ENCODE results near the gene LIN7B. TPM values are rescaled to one million over a fixed set of nuclear protein-coding genes. Genes with fewer than 3 reads are reported as not detected.

Gene LIN7B, protein sequence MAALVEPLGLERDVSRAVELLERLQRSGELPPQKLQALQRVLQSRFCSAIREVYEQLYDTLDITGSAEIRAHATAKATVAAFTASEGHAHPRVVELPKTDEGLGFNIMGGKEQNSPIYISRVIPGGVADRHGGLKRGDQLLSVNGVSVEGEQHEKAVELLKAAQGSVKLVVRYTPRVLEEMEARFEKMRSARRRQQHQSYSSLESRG
- total RNA-seq (2022; extraction: Qiagen RNA extraction): 3.8 to 8.2 TPM (median 6.6 TPM) in 5 replicates

DNA sequence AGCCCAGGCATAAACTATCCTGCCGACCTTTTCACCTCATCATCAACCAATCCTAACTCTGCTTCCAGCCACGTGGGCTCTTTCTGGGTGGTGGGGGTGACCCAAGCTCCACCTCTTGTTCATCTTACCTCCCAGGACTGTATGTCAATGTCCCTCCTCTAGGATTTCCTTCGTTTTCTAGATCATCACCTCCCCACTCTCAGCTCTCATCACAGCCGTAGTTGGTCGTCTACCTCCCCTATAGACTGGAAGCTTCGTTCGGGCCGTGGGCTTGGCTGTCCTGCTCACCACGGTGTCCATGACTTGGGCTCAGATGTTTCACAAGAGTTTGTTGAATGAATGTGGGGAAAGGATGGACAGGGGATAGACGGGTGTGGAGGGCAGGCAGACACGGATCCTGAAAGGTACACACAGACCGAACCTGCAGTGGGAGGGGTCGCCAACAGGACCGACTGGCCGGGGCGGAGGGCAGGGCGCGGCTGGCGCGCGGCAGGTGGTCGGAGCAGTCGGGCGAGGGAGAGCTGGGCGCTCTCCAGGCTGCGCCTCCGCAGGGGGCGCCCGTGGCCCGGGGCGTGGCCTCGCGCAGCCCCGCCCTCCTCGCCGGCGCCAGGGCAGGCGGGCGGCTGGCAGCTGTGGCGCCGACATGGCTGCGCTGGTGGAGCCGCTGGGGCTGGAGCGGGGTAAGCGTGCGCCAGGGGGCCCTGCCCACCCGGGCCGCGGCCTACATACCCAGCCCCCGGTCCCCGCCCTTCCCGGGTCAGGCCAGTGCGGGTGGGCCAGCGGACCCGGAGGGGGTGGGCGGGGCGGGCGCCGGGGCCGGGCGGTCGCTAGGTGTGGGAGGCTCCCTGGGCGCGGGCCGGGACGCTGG lies at the start of gene LIN7B:
Gene LIN7B (plus strand): TSS at position 609 of the 868 bp plus-strand sequence. CDS start 35 bp downstream, at position 644.

DNA sequence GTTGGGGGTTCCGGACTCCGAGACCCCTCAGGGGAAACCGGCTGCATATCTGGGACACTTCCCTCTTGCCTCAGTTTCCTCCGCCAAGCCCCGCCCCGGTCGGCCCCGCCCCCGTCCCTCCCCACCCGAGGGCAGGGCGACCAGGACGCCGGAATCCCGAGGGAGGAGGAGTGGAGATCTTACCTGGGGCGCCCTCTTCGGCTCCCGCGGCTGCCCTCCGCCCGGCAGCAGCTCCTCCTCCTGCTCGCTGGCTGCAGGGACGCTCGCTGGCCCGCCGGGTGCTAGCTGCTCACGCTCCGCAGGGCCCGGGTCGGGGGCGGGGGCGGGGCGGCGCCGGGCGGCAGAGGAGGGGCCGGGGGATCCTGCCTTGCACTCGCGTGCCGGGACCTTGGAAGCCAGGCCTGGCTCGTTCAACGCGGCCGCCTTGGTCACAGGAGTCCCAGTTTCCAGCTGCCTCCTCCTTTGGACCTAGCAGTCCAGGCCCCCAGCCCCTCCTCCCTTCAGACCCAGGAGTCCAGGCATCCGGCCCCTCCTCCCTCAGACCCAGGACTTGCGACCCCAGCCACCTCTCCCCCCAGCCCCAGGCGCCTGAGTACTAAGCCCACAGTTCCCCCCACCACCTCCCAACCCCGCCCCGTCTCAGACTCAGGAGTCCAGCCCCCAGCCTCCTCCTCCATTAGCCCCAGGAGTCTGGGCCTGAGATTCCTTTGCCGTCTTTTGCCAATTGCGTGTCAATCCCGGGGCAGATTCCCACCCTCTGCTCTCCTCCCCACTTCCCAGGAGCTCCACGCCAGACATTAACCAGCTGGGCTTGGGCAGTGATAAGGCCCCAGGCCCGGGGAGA lies 49.2 kb upstream of the LIN7B start, which contains the start of gene NTF4:
Gene NTF4 (minus strand): TSS at position 51 of the 844 bp plus-strand sequence. CDS start 2,821 bp downstream, outside the sequence.

DNA sequence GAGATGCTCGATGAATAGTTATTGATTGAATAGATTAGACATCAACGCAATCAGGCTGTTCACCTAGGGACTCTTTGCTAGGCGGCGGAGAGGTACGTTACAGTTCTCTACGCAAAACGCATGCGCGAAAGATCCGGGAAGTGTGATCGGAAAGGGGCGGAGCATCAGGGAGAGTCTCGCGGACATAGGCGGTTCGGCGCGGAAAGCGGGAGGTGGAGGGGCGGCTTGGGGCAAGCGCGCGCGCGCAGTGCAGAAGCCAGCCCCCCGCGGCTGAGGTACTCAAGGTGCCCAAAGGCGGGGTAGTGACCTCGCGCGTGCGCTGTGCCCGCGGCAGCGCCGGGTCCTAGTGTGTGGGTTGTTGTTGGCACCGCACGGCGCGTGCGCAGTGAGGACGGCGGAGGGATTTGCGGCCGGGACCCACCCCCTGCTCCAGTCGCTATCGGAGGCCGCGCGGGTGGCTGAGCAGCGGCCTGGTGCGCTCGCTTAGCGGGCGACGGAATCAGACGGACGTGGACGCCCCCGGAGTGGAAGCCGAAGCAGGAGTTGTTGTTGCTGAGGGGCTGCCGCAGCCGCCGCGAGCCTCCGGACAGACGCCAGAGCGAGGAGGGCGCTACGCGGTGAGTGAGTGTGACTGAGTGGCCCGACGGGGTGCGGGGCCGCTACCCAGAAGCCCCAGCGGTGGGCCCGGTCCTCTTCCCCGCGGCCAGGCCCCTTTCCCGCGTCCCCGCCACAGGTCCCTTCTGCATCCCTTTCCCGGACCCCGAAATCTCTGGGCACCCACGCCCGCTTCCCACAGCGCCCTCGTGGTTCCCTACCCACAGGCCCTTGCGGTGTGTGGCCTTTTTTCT lies 28.9 kb upstream of the LIN7B start, which contains the start of gene SNRNP70:
Gene SNRNP70 (plus strand): TSS at position 432 of the 848 bp plus-strand sequence. CDS start 964 bp downstream, outside the sequence.

DNA sequence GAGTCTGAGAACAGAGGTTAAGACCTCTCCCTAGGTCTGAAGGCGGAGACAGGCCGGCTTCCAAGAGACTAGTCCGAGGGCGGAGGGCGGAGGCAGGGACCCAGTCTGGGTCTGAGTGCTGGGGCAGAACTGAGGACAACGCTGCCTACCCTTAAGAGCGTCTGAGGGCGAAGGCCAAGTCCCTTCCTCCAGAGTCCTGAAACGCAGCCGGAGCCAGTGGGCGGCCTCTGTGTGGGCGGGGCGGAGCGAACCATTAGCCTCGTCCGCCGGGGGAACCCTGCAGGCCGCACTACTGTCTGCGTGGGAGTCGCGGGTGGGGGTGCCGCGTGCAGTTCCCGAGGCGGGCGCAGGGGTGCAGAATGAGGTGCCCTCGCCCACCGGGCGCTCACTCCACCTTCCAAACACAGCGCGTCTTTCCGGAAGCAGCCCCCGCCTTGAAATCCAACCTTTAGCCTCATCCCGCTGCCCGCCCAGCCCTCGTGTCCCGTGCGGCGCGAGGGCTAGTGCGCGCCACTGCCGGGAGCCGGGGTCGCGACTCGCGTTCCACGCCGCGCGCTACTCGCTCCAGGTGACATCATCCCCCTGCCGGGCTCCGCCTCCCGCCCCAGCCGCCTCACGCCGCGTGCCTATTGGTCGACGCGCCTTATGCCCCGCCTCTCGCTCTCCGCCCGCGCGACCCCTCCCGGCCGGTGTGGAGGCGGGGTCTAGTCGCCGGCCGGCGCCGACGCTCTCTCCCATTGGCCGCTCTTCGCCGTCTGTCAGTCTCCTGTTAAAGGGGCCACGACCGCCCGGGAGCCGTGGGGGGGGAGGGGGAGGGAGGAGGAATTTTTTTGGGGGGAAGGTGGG lies 4.6 kb downstream of the LIN7B start, which contains the start of gene C19orf73:
Gene C19orf73 (minus strand): TSS at position 579 of the 846 bp plus-strand sequence. CDS start 121 bp downstream, at position 458.

DNA sequence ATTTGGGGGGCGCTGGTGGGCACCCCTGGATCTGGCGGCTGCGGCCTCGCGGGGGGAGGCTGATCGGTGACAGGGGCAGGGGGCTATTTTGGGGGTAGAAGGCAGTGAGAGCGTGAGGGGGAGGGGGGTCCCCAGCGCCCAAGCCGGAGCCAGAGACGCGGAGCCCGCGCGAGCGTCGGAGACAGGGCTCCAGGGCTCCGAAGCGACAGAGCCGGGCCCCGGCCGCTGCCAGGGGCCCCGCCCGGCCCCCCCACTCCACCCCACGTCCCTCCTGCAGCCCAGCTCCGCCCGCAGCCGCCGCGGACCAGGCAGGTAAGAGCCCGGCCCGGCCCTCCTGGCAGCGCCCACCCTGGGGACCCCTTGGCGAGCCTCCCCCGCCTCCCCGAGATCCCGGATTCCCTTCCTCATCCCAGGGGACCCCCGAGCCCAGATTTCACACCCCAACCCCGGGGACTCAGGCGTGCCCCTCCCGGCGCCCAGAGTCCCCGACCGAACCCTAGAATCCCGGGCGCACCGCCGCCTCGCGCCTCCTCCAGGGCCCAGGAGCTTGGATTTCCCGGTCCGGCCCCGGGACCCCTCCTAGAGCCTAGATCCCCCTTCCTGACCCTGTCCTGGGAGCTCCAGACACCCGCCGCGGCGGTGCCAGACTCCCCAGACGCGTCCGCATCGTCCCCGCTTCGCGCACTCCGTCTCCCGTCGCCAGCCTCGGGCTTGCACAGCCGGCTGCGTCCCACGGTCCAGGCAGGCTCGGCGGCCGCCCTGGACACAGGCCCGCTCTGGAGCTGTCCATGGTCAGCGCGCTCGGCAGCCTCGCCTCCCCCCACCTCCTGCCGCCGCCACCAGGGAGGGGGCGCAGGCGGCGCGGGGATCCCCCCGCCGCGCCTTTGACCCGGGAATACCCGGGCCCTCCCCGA lies 5.5 kb downstream of the LIN7B start, which contains the start of gene PPFIA3:
Gene PPFIA3 (plus strand): TSS at position 134 of the 914 bp plus-strand sequence. CDS start 8,330 bp downstream, outside the sequence.

DNA sequence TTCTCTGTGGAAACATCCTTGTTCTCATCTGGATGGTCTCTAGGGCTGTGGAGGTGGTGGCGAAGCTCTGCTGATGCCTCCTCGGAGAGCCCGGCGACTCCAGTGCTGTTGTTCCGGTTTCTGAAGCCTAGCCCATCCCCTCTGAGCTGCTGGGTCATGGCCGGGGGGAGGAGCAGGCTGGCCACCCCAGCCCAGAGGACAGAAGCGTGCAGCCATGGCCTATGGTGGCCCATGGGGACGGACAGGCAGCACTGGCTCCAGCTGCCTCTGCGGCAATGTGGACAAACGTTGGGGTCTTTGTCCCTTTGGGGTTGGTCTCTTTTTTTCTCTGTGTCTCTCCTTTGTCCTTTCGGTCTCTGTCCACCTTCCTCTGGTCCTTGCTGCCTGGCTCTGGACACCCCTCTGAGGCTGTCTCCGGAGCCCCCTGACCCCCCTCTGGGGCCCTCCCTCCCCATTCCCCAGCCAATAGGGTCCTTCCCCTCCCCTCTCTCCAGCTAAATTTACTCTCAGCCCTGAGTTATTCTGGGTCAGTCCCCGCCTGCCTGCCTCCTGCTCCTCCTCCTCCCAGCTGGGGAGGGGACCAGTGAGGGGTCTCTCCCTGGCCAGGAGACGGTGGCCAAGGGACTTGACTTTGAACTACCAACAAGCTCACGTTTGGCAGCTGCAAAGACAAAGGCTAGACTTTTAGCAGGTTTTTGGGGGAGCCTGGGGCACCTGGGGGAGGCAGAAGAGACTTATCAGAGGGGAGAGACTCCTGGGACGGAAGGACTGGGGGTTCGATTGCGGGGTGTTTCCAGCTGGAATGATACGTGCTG lies 41.0 kb downstream of the LIN7B start, which contains the start of gene HRC:
Gene HRC (minus strand): TSS at position 392 of the 815 bp plus-strand sequence. CDS start 159 bp downstream, at position 233.

DNA sequence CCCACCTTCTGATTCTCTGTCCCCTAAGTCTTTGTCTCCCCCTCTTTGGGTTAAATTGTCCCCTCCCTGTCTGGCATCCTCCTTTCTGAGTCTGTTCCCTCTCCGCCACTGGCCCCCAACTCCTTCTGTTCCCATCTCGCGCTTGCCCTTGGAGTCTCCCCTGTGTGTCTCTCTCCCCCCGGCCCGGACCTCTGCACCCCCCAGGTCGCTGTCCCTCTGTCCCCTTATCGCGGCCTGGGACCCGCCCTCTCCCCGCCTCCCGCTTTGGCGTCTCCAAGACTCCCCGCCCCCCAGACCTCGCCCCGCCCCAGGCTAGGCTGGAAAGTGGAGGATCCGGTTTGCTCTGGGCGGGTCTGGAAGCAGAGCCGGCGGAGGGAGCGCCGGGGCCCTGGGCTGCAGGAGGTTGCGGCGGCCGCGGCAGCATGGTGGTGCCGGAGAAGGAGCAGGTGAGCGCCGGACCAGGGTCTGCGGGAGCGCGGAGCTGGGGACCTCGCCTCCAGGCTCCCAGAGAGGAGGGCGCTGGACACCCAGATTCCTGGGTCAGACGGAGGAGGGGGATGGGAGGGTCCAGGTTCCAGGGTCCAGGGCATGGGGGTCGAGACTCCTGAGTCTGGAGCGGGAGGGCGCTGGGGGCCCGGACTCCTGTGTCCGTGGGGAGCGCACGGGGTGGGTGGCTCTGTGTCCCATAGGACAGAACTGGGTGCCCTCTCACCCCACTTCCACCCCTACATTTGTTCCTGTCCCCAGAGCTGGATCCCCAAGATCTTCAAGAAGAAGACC lies 43.5 kb downstream of the LIN7B start, which contains the start of gene TRPM4:
Gene TRPM4 (plus strand): TSS at position 348 of the 780 bp plus-strand sequence. CDS start 75 bp downstream, at position 423.

Other genes starting within 250 kb of the LIN7B start
- 1.7 to 2.3 TPM (median 1.9 TPM) in 5 replicates for gene PLEKHA4, start 245.8 kb upstream of the LIN7B start, total RNA-seq (2022; extraction: Qiagen RNA extraction)
- 82.7 to 145 TPM (median 110 TPM) in 5 replicates for gene PPP1R15A, start 241.9 kb upstream of the LIN7B start, total RNA-seq (2022; extraction: Qiagen RNA extraction)
- not detected in 5 replicates for gene TULP2, start 215.6 kb upstream of the LIN7B start, total RNA-seq (2022; extraction: Qiagen RNA extraction)
- gene NUCB1, start 214.1 kb upstream of the LIN7B start, total RNA-seq (2022; extraction: Qiagen RNA extraction): 199 to 226 TPM (median 220 TPM) in 5 replicates
- gene DHDH, start 180.7 kb upstream of the LIN7B start, total RNA-seq (2022; extraction: Qiagen RNA extraction): 1.3 to 1.7 TPM (median 1.5 TPM) in 5 replicates
- gene BAX, start 159.5 kb upstream of the LIN7B start, total RNA-seq (2022; extraction: Qiagen RNA extraction): 293 to 394 TPM (median 360 TPM) in 5 replicates
- gene FTL, start 149.1 kb upstream of the LIN7B start, total RNA-seq (2022; extraction: Qiagen RNA extraction): 17,379 to 25,407 TPM (median 19,575 TPM) in 5 replicates
- gene GYS1, start 121.1 kb upstream of the LIN7B start, total RNA-seq (2022; extraction: Qiagen RNA extraction): 19.0 to 21.9 TPM (median 19.6 TPM) in 5 replicates
- gene RUVBL2, start 120.5 kb upstream of the LIN7B start, total RNA-seq (2022; extraction: Qiagen RNA extraction): 223 to 246 TPM (median 237 TPM) in 5 replicates
- gene LHB, start 97.3 kb upstream of the LIN7B start, total RNA-seq (2022; extraction: Qiagen RNA extraction): not detected in 5 replicates
- gene CGB3, start 90.0 kb upstream of the LIN7B start, total RNA-seq (2022; extraction: Qiagen RNA extraction): 0.20 to 0.42 TPM in 2 of 5 replicates, not detected in the others
- gene CGB2, start 82.5 kb upstream of the LIN7B start, total RNA-seq (2022; extraction: Qiagen RNA extraction): 0.33 to 0.71 TPM (median 0.35 TPM) in 4 of 5 replicates, not detected in the other
- 0.13 to 1.3 TPM (median 0.20 TPM) in 3 of 5 replicates, not detected in the others for gene CGB1, start 77.5 kb upstream of the LIN7B start, total RNA-seq (2022; extraction: Qiagen RNA extraction)
- gene CGB5, start 70.5 kb upstream of the LIN7B start, total RNA-seq (2022; extraction: Qiagen RNA extraction): 0.60 to 1.9 TPM (median 0.88 TPM) in 5 replicates
- gene CGB8, start 65.3 kb upstream of the LIN7B start, total RNA-seq (2022; extraction: Qiagen RNA extraction): 2.9 to 5.0 TPM (median 4.8 TPM) in 5 replicates
- 0.40 to 0.86 TPM (median 0.59 TPM) in 5 replicates for gene CGB7, start 56.6 kb upstream of the LIN7B start, total RNA-seq (2022; extraction: Qiagen RNA extraction)
- gene NTF4, start 49.6 kb upstream of the LIN7B start, total RNA-seq (2022; extraction: Qiagen RNA extraction): 0.46 to 0.58 TPM (median 0.51 TPM) in 5 replicates
- 0.02 TPM in 1 of 5 replicates, not detected in the others for gene KCNA7, start 41.7 kb upstream of the LIN7B start, total RNA-seq (2022; extraction: Qiagen RNA extraction)
- gene SNRNP70, start 28.9 kb upstream of the LIN7B start, total RNA-seq (2022; extraction: Qiagen RNA extraction): 298 to 347 TPM (median 346 TPM) in 5 replicates
- gene C19orf73, start 4.8 kb downstream of the LIN7B start, total RNA-seq (2022; extraction: Qiagen RNA extraction): 1.1 to 2.3 TPM (median 1.9 TPM) in 5 replicates
- gene PPFIA3, start 5.2 kb downstream of the LIN7B start, total RNA-seq (2022; extraction: Qiagen RNA extraction): 5.9 to 8.9 TPM (median 8.8 TPM) in 5 replicates
- gene HRC, start 41.0 kb downstream of the LIN7B start, total RNA-seq (2022; extraction: Qiagen RNA extraction): not detected in 5 replicates
- gene TRPM4, start 43.4 kb downstream of the LIN7B start, total RNA-seq (2022; extraction: Qiagen RNA extraction): 7.1 to 11.5 TPM (median 9.4 TPM) in 5 replicates
- 0.55 to 1.2 TPM (median 1.1 TPM) in 5 replicates for gene SLC6A16, start 210.8 kb downstream of the LIN7B start, total RNA-seq (2022; extraction: Qiagen RNA extraction)
- gene CD37, start 221.0 kb downstream of the LIN7B start, total RNA-seq (2022; extraction: Qiagen RNA extraction): not detected in 5 replicates
- 14.2 to 21.0 TPM (median 17.9 TPM) in 5 replicates for gene TEAD2, start 248.0 kb downstream of the LIN7B start, total RNA-seq (2022; extraction: Qiagen RNA extraction)
- gene DKKL1, start 249.5 kb downstream of the LIN7B start, total RNA-seq (2022; extraction: Qiagen RNA extraction): 0.39 to 0.74 TPM (median 0.47 TPM) in 5 replicates